Endothelial cell of umbilical vein (primary cell): ENCODE results near the gene NPB. TPM values are rescaled to one million over a fixed set of nuclear protein-coding genes. Genes with fewer than 3 reads are reported as not detected.

Source experiments
- BruUV-seq: library from RNA; stranded (reverse); fragments of 400-500 nt; replicated peaks from 2 replicates; lab custom pipeline; 2021; lab: Mats Ljungman, UMichigan
- CTCF ChIA-PET: fragments of 300-600, 350-600 bp; sonication (Branson Sonifier 250); formaldehyde crosslinking; loops from one replicate; lab custom pipeline; 2021; ENCODE audit warnings: antibody characterized with exemption, inconsistent platforms; lab: Charles Lee
- POLR2A ChIA-PET: fragments of 300-600, 350-600 bp; sonication (Branson Sonifier 250); formaldehyde crosslinking; loops from one replicate; lab custom pipeline; 2021; ENCODE audit warnings: antibody characterized with exemption, inconsistent platforms; lab: Charles Lee
- DNase-seq: peaks from one replicate; pipeline ENCODE4 v3.0.0-alpha.2; 2011; ENCODE audit warnings: low read depth, low spot score
- FAIRE-seq: peaks from 2 replicates; lab custom pipeline; 2011; peaks lifted over from hg19 to GRCh38; lab: Jason Lieb, UNC
- H2AFZ ChIP-seq: 2 replicates; pipeline ENCODE4 v1.6.0; 2012; ENCODE audit warnings: low read depth, low read length, control low read depth, inconsistent platforms
- H3K27ac ChIP-seq: 2 replicates; pipeline ENCODE4 v1.5.1; 2011; ENCODE audit warnings: low read depth, mild to moderate bottlenecking, control low read depth, low read length, moderate library complexity; ENCODE audit not compliant: insufficient read depth
- H3K27me3 ChIP-seq, 2 experiments: 2 replicates each; pipeline versions ENCODE4 v1.6.0 to v1.6.1; 2011; ENCODE audit warnings: low read length in 2 of 2, mixed read lengths in 1 of 2; ENCODE audit not compliant: control insufficient read depth in 2 of 2, insufficient read depth in 2 of 2
- H3K36me3 ChIP-seq, 2 experiments: 2 replicates in 1 of 2; 3 replicates in 1 of 2; pipeline ENCODE4 v1.5.1; 2011; ENCODE audit warnings: low read length in 2 of 2, mild to moderate bottlenecking in 1 of 2, moderate library complexity in 1 of 2; ENCODE audit not compliant: control insufficient read depth in 2 of 2, insufficient read depth in 2 of 2; ENCODE audit errors: extremely low read depth in 1 of 2
- H3K4me1 ChIP-seq: 3 replicates; pipeline ENCODE4 v1.5.1; 2011; ENCODE audit warnings: mild to moderate bottlenecking, low read length; ENCODE audit not compliant: control insufficient read depth, insufficient read depth; ENCODE audit errors: extremely low read depth
- H3K4me2 ChIP-seq: 2 replicates; pipeline ENCODE4 v1.6.1; 2011; ENCODE audit warnings: low read length, control low read depth, mixed read lengths; ENCODE audit not compliant: insufficient read depth
- H3K4me3 ChIP-seq, 3 experiments: fragments of 200-600 bp in 1 of 3; sonication (generic), shearing (Covaris generic) in 1 of 3; replicated peaks in 1 of 3; 2 replicates each; pipeline ENCODE4 v1.5.1; 2011 to 2016; ENCODE audit warnings: control low read depth in 3 of 3, low read length in 3 of 3, mild to moderate bottlenecking in 2 of 3, inconsistent platforms in 1 of 3, low read depth in 1 of 3, moderate library complexity in 1 of 3; ENCODE audit not compliant: insufficient read depth in 1 of 3
- H3K79me2 ChIP-seq: 2 replicates; pipeline ENCODE4 v1.6.0; 2012; ENCODE audit warnings: low read length, inconsistent platforms; ENCODE audit not compliant: control insufficient read depth, insufficient read depth
- H3K9ac ChIP-seq: replicated peaks from 2 replicates; pipeline ENCODE3; 2011; ENCODE audit warnings: low read length, control low read depth; ENCODE audit not compliant: insufficient read depth; ENCODE audit errors: extremely low read depth
- H3K9me1 ChIP-seq: replicated peaks from 3 replicates; pipeline ENCODE4 v1.6.0; 2011; ENCODE audit warnings: mild to moderate bottlenecking, low read length; ENCODE audit not compliant: control insufficient read depth, insufficient read depth; ENCODE audit errors: extremely low read depth
- H3K9me3 ChIP-seq: replicated peaks from 2 replicates; pipeline ENCODE4 v1.5.1; 2012; ENCODE audit warnings: low read length, inconsistent platforms; ENCODE audit not compliant: control insufficient read depth, insufficient read depth
- H4K20me1 ChIP-seq: replicated peaks from 2 replicates; pipeline ENCODE3; 2011; ENCODE audit warnings: mild to moderate bottlenecking, low read length; ENCODE audit not compliant: control insufficient read depth, insufficient read depth; ENCODE audit errors: extremely low read depth
- EZH2 ChIP-seq: IDR thresholded peaks from 2 replicates; pipeline ENCODE4 v1.6.1; 2012; ENCODE audit warnings: borderline replicate concordance, low read depth, mild to moderate bottlenecking, moderate library complexity, low read length, inconsistent platforms; ENCODE audit not compliant: severe bottlenecking
- POLR2A ChIP-seq: IDR thresholded peaks from 2 replicates; pipeline ENCODE4 v1.6.1; 2012; ENCODE audit warnings: low read depth, mild to moderate bottlenecking, control low read depth, low read length
- dilution Hi-C: fragments of 300-500 bp; cut with MboI; formaldehyde crosslinking; loops from one replicate; pipeline ENCODE4 v1.15.0; 2019; ENCODE audit warnings: low sequenced_read_pairs; ENCODE audit not compliant: extremely low pct_ligation_motif_present
- intact Hi-C: fragments of 100-400 bp; cut with micrococcal nuclease; formaldehyde crosslinking; loops from one replicate; pipeline ENCODE4 v1.10.0; 2022
- polyA plus RNA-seq, 4 experiments: library from polyadenylated mRNA; depleted of rRNA in 3 of 4; stranded (reverse) in 3 of 4; unstranded in 1 of 4; fragments of >200 nt; gene quantifications; 2 replicates each; pipeline versions ENCODE4 v1.2.1 to v1.2.3, GENCODE V29; 2011 to 2012; ENCODE audit warnings: missing spikeins in 1 of 4
- total RNA-seq: library from RNA; stranded (reverse); gene quantifications from 2 replicates; pipeline ENCODE4 v1.2.3, GENCODE V29; 2021
- TF ChIP-seq, protein P1 (sequence below), 2 donors: IDR thresholded peaks; 1 replicate in 1 of 2; 2 replicates in 1 of 2; pipeline ENCODE4 v1.5.1; 2011; ENCODE audit warnings: low read length in 2 of 2, mild to moderate bottlenecking in 2 of 2, moderate library complexity in 2 of 2, control low read depth in 1 of 2, inconsistent platforms in 1 of 2, low read depth in 1 of 2; ENCODE audit not compliant: insufficient read depth in 1 of 2; ENCODE audit errors: extremely low read depth in 1 of 2

The NPB gene
- total and polyA plus RNA-seq, 2 donors (not counting 3 experiments of a cell fraction or from before 2014, with no cell fraction given): 0.33 to 0.42 TPM

DNA sequence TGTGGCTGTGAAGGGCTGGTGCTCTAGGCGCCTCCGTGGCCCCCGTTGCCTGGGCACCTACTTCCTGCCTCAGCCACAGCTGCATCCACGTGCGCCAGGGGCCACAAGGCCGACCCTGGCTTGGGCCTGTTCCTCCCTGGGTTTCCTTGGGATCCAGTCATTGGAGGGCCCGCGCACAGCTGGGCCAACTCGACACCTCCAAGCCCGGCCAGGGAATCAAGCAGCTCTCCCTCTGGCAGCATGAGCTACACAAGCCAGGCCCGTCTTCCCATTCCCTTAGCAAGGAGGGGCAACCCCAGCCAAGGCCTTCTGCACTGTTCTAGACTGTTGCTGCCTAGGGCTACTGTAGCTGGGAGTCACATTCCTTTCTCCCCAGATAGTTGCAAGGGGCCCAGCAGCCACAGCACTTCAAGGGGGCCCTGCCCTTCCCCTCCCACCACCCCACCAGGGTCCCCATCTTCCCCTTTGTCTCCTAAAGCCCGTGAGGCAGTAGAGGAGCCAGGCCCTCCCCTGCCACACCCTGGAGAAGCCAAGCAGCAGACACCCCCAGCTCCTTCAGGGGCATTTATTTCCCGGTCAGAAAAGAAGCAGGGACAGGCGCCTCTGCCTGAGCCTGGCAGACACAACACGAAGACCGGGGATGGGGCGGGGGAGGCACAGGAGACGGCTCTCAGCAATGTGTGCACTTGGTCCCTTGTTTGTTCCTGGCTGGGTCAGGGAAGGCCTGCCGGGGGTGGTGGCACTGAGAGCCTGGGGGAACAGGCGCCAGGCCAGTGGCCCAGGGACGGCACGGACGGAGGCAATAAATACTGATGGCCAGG lies 34.7 kb upstream of the NPB start:
- ChIA-PET CTCF (no interaction called here), POLR2A (no interaction called here)
- Histone ChIP-seq H3K4me1 (peaks cover 17% of the 10 kb centered on the region), H3K79me2 (peaks cover 27% of the 10 kb centered on the region), H2AFZ (no peak overlapping the region), H3K9me3 (no peaks in the 10 kb centered on the region), H3K4me2 (no peak overlapping the region), H3K36me3 (peaks cover 6 to 19% of the 10 kb centered on the region in 2 experiments), H3K4me3 (no peak overlapping the region), H3K9ac (no peak overlapping the region), H3K9me1 (no peaks in the 10 kb centered on the region), H3K27me3 (no peaks in the 10 kb centered on the region), H3K27ac (no peak overlapping the region), H4K20me1 (no peaks in the 10 kb centered on the region)
- intact Hi-C loops (no loop called here), dilution Hi-C loops (no loop called here)
- no peak for DNase-seq
- BruUV-seq: no TSS peak
- TF ChIP-seq POLR2A: peak; percentile 27
- TF ChIP-seq, protein P1, sequence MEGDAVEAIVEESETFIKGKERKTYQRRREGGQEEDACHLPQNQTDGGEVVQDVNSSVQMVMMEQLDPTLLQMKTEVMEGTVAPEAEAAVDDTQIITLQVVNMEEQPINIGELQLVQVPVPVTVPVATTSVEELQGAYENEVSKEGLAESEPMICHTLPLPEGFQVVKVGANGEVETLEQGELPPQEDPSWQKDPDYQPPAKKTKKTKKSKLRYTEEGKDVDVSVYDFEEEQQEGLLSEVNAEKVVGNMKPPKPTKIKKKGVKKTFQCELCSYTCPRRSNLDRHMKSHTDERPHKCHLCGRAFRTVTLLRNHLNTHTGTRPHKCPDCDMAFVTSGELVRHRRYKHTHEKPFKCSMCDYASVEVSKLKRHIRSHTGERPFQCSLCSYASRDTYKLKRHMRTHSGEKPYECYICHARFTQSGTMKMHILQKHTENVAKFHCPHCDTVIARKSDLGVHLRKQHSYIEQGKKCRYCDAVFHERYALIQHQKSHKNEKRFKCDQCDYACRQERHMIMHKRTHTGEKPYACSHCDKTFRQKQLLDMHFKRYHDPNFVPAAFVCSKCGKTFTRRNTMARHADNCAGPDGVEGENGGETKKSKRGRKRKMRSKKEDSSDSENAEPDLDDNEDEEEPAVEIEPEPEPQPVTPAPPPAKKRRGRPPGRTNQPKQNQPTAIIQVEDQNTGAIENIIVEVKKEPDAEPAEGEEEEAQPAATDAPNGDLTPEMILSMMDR (IDR thresholded peaks at IDR 0.05; ENCODE audit: extremely low read depth in 1 of 2, insufficient read depth in 1 of 2, low read depth in 1 of 2, low read length in 2 of 2): no peak
- FAIRE-seq: no peak

DNA sequence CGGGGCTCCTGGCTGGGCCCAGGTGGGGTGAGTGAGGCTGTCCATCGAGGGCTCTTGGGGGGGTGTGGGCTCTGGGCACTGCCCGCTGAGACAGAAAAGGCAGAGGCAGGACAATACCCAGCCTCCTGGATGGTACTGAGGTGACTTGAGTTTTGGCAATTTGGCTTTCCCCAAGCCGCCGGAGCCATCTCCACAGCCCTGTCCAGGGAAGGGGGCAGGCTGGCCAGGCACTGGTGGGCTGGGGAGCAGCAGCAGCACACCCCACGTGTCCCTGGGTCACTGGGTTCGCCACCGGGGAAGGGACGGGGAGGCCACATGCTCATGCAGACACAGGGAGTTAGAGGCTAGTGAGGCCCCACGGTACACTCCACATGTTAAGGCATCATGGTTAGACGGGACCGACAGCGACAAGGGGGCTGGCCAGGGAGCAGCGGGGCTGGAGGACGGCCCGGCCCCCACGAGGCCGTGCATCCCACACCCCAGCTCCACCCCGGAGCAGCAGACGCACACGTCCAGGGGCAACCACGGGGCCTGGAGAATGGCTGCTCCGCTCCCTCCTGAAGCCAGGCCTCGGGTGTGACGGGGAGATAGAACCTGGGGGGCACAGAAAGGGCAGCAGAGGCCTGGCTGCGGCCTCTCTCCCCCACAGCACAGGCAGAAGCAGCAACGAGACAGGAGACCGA lies 33.9 kb upstream of the NPB start:
- intact Hi-C loops (no loop called here), dilution Hi-C loops (no loop called here)
- Histone ChIP-seq H3K27ac (no peak overlapping the region), H3K4me2 (no peak overlapping the region), H3K4me3 (no peak overlapping the region), H4K20me1 (no peaks in the 10 kb centered on the region), H3K27me3 (no peaks in the 10 kb centered on the region), H3K4me1 (peaks cover 17% of the 10 kb centered on the region), H3K79me2 (peaks cover 25% of the 10 kb centered on the region), H3K36me3 (peaks cover 6 to 19% of the 10 kb centered on the region in 2 experiments), H3K9me1 (no peaks in the 10 kb centered on the region), H2AFZ (no peak overlapping the region), H3K9me3 (no peaks in the 10 kb centered on the region), H3K9ac (no peak overlapping the region)
- no peak for FAIRE-seq
- ChIA-PET POLR2A (no interaction called here), CTCF (interaction anchor here (1.6 to 3.0 kb wide), 2 partner anchors 29 to 154 kb away, joined by 4 to 16 read pairs; partner anchors contain the start of genes CENPX and LRRC45)
- no peak for DNase-seq
- TF ChIP-seq EZH2 (no peak), POLR2A (peak; percentile 3)
- BruUV-seq: TSS peak; percentile 36
